ENCODE measurements around the gene ATXN1.

Gene ATXN1

DNA sequence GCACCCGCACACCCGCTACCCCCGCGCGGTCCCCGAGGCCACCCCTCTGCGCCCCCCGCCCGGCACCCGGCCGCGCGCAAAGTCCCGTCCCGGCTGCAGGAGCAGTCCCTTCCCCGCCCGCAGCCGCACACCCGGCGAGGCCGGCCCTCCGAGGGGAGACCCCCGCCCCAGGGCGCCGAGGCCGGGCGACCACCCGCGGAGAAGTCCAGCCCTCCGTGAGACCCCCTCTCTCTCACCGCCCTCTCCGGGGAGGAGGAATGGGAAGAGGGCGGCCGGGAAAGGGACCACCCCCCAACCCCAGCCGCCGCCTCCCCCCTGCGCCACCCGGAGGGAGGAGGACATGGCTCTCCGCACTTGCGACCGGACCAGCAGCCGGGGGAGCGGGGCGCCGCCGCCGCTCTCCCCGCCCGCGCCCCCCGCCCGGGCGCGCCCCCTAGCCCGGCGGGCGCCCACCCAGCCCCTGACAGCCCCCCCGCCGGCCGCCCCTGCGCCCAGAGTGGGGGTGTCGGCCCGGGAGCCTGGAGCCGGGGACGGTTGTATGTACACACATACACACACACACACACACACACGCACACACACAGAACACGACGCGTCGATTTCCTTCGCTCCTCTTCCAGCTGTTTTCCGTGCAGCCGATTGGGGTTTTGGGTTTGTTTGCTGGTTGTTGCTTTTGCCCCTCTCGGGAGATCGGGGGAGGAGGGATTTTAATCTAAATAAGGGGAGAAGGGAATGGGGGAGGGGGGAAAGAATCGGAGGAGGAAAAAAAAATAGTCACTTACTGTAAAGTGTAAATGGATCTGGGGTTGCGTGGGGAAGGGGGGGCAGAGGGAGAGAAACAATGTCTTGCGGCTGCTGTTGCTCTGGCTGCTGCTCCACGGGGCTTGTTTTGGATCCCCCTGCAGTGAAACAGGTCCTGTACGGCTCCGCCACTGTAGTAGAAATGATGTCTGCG is at the start of gene ATXN1:
TSS of gene ATXN1 (minus strand) at position 945 of the 955 bp plus-strand sequence.
- peak within 1 kb of the TSS; percentile 85 for H3K4me3 ChIP-seq (replicated peaks; ENCODE audit: low read depth, low read length)
- no peak for DNase-seq (ENCODE audit: extremely low read depth, low read depth)
- TF ChIP-seq, protein P1, sequence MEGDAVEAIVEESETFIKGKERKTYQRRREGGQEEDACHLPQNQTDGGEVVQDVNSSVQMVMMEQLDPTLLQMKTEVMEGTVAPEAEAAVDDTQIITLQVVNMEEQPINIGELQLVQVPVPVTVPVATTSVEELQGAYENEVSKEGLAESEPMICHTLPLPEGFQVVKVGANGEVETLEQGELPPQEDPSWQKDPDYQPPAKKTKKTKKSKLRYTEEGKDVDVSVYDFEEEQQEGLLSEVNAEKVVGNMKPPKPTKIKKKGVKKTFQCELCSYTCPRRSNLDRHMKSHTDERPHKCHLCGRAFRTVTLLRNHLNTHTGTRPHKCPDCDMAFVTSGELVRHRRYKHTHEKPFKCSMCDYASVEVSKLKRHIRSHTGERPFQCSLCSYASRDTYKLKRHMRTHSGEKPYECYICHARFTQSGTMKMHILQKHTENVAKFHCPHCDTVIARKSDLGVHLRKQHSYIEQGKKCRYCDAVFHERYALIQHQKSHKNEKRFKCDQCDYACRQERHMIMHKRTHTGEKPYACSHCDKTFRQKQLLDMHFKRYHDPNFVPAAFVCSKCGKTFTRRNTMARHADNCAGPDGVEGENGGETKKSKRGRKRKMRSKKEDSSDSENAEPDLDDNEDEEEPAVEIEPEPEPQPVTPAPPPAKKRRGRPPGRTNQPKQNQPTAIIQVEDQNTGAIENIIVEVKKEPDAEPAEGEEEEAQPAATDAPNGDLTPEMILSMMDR (IDR thresholded peaks at IDR 0.05; ENCODE audit: low read depth, low read length, missing control alignments), result no peak

DNA sequence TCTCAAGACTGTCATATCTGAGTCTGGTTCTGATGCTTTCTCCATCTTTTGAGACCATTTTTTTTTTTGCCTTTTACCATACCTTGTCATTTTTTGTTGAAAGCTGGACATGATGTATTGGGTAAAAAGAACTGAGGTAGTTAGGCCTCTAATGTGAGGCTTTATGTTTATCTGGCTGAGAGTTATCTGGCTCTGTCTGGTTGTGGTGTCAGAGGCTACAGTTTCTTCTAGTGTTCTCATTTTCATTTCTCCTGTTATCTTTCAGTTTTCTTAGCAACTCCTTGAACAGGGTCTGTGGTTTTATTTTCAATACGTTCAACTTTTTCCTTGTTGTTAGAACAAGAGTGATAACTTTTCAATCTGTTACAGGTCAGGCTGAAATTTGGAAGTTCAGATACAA is 49.2 kb upstream of the ATXN1 start:
- no peak for DNase-seq (ENCODE audit: extremely low read depth, low read depth)
- TF ChIP-seq, protein P1 (IDR thresholded peaks at IDR 0.05; ENCODE audit: low read depth, low read length, missing control alignments), result no peak
- H3K4me3 ChIP-seq (replicated peaks; ENCODE audit: low read depth, low read length), result no peak overlapping the region

DNA sequence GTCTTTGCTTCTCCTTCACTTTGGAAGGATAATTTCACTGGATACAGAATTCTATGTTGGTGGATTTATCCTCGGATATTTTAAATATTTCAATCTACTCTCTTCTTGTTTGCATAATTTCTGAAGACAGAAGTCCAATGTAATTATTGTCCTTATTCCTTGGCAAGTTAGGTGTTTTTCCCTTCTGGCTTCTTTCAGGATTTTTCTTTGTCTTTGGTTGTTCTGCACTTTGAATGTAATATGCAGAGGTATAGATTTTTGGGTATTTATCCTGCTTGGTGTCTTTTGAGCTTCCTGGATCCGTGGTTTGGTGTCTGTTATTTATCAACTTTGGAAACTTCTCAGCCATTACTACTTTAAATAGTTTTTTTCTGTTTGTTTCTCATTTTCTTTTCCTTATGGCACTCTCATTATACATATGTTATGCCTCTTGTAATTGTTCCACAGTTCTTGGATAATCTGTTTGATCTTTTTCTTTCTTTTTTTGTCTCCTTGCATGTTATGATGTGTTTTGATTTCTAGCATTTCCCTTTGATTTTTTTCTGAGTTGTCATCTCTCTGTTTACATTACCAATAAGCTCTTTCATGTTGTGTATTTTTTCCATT is 48.6 kb upstream of the ATXN1 start:
- TF ChIP-seq, protein P1 (IDR thresholded peaks at IDR 0.05; ENCODE audit: low read depth, low read length, missing control alignments), result no peak
- no peak overlapping the region for H3K4me3 ChIP-seq (replicated peaks; ENCODE audit: low read depth, low read length)
- no peak for DNase-seq (ENCODE audit: extremely low read depth, low read depth)

DNA sequence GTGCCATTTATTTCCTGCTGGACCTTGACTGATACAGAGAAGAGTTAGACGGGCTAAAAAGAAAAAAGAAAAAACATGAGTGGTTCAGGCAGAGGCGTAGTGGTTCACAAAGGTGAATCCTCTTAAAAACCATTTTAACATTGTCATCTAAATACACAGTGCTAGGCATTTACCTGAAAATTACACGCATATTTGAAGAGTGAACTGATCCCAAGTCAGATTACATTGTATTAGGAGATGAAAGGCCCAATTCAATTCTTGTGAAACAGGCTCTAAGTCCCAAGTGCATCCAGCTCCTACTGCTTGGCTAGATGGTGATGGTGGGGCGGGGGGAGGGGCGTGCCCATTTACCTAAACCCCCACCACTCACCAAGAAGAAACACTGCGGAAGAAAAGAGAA is 46.7 kb upstream of the ATXN1 start:
- H3K4me3 ChIP-seq (replicated peaks; ENCODE audit: low read depth, low read length), result no peak overlapping the region
- TF ChIP-seq, protein P1 (IDR thresholded peaks at IDR 0.05; ENCODE audit: low read depth, low read length, missing control alignments), result no peak
- DNase-seq (ENCODE audit: extremely low read depth, low read depth), result no peak

DNA sequence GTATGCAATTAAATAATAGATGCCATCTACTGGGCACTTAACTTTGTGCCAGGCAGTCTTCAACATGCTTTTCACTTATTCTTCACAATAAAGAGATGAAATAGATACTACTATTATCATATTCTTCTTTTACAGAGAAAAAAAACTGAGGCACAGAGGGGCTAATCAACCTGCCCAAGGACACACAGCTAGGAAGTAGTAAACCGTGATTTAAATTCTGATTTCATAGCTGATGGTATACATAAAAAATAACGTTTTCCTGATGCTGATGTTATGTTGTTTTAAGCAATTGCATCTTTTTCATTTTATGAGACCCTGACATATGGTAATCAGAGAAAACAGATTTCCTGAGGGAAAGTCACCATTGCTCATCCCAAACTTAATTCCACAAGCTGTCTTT is 45.1 kb upstream of the ATXN1 start:
- no peak for DNase-seq (ENCODE audit: extremely low read depth, low read depth)
- TF ChIP-seq, protein P1 (IDR thresholded peaks at IDR 0.05; ENCODE audit: low read depth, low read length, missing control alignments), result no peak
- H3K4me3 ChIP-seq (replicated peaks; ENCODE audit: low read depth, low read length), result no peak overlapping the region

DNA sequence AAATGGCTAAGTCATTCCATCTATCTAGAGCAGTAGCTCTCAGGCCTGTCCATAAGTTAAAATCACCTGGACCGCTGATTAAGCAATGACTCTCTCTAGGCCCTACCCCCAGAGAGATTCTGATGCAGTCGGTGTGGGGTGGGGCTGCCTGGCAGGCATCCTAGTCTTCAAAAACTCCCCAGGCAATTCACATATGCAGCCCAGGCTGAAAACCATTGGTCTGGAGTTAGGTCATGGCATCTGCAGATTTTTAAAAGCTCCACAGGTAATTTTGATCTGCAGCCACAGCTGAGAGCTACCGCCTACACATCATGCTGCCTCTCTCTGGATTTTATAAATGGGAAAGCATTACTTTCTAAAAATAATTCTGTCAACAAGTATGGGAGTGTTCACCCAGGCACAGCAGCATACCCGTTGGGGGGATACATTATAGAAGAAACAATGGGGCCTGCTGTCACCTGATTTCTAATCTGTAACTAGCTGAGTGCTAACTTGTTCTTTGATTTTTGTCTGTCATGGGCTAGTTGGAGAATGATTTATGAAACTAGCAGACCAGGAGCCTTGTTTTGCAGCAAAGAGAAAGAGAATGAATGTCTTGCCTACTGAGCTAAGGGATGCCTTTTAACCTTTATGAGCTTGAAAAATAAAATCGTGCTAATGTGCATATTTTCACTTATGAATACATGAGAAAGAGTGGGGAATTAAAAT is 44.1 kb upstream of the ATXN1 start:
- TF ChIP-seq, protein P1 (IDR thresholded peaks at IDR 0.05; ENCODE audit: low read depth, low read length, missing control alignments), result no peak
- no peak overlapping the region for H3K4me3 ChIP-seq (replicated peaks; ENCODE audit: low read depth, low read length)
- DNase-seq (ENCODE audit: extremely low read depth, low read depth), result no peak

All from HFF-Myc (cell line).